GM12801 (cell line): Measurements from ENCODE around the gene ATXN7.

Experiments
- CTCF ChIP-seq: IDR thresholded peaks from one replicate; pipeline ENCODE4 v1.5.1; 2011; ENCODE audit warnings: control low read depth; ENCODE audit not compliant: insufficient read length; ENCODE audit errors: extremely low read depth

The ATXN7 gene

GRCh38 chr3:63855333-63855940 lies 8.2 kb upstream of the ATXN7 start:
- no peak for TF ChIP-seq CTCF

GRCh38 chr3:63857311-63857710 lies 6.4 kb upstream of the ATXN7 start:
- TF ChIP-seq CTCF: no peak

- no peak for TF ChIP-seq CTCF
Measured at GRCh38 chr3:63860776-63861175, 2.9 kb upstream of the ATXN7 start.

- TF ChIP-seq CTCF: no peak
Measured at GRCh38 chr3:63861306-63861705, 2.4 kb upstream of the ATXN7 start.

GRCh38 chr3:63862804-63863149 lies 890 bp upstream of the ATXN7 start:
- TF ChIP-seq CTCF: no peak

- no peak for TF ChIP-seq CTCF
Measured at GRCh38 chr3:63864008-63864964, 619 bp downstream of the ATXN7 start.

- TF ChIP-seq CTCF: no peak
Measured at GRCh38 chr3:63864965-63865327, 1.3 kb downstream of the ATXN7 start.
